GM18499 (cell line): ENCODE results near the gene KIAA1614.
"Not testable (repeated sequence)": the region's sequence is repeated elsewhere in the genome, so short reads cannot be mapped to it uniquely, and the experiment has no call there.

ENCODE experiments used
- ATAC-seq: cut with Tn5 transposase; IDR thresholded peaks from one replicate; pipeline ENCODE4 v1.9.1; 2021; ENCODE audit warnings: moderate number of reproducible peaks; ENCODE audit not compliant: insufficient read depth, unreplicated experiment

The KIAA1614 gene

GRCh38 chr1:180954005-180954800 is 41.5 kb downstream of the KIAA1614 start:
- no peak for ATAC-seq

GRCh38 chr1:180954801-180955165 is 42.1 kb downstream of the KIAA1614 start:
- ATAC-seq, result no peak

DNA sequence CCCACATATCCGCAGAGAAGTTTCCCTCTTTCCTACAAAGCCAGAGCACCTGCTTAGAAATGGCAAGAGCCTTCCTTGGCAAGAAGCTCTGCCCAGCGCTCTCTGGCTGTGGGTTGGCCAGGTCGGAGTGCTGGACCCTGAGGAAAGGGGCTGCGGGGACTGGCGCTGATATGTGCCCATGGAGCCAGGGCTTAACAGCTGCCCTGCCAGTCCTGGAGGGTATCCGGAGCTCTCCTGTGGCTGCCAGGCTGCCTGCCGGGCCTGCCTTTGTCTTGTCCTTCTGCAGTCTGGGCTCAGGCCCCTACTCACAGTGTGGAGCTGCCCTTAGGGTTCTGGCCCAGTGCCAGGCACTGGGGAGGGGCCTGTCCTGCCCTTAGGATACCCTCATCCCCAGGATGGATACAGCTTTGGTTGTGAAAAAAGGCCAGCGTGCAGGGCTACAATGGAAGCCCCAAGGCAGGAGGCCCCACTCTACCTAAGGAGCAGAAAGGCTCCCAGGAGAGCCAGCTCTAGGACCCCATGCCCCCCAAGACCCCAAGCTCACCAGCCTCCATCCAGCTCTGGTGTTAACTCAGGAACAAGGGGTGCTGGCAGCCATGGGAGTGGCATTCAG is 43.4 kb downstream of the KIAA1614 start:
- no peak for ATAC-seq

DNA sequence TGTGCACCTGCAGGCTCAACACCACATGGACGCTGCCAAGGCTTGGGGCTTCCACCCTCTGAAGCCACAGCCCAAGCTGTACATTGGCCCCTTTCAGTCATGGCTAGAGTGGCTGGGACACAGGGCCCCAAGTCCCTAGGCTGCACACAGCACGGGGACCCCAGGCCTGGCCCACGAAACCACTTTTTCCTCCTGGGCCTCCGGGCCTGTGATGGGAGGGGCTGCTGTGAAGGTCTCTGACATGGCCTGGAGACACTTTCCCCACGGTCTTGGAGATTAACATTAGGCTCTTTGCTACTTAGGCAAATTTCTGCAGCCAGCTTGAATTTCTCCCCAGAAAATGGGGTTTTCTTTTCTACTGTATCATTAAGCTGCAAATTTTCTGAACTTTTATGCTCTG is 46.9 kb downstream of the KIAA1614 start:
- ATAC-seq, result not testable (repeated sequence)

DNA sequence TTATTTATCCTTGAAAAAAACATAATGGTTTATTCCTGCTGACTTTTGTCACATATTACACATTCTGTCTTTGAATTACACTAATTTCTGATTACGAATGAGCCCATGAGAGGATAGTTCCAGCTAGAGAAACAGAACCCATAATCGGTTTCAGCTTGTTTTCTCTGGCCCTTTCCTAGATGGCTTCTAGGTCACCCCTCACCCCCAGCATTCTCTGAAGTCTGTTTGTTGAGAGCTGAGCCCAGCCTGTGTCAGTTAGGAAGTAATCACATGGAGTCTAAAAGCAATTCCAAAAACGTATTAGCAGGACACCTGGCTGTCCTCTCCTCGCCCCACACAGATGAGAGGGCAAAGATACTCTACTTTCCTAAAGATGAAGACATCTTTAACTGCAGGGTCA is 48.9 kb downstream of the KIAA1614 start:
- ATAC-seq, result no peak

GRCh38 chr1:180962178-180962577 is 49.5 kb downstream of the KIAA1614 start:
- ATAC-seq, result no peak

GRCh38 chr1:180964056-180964455 is 51.4 kb downstream of the KIAA1614 start:
- ATAC-seq, result no peak

DNA sequence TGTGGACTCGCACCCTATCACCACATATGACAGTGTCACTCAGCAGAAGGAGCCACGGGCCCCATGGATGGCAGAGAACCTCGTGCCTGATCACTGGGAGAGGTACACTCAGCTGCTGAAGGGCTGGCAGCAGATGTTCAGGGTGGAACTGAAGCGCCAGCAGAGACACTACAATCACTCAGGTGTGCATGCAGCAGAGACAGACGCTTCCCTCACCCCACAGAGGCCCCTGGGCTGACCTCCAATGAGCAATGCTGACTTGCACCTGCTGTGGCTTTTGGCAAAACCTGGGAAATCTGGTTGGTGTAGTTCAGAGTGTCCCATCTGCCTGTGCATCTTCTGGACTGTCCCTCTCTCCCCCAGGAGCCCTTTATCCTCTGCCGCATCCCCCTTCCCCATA is 51.9 kb downstream of the KIAA1614 start:
- ATAC-seq, result no peak

DNA sequence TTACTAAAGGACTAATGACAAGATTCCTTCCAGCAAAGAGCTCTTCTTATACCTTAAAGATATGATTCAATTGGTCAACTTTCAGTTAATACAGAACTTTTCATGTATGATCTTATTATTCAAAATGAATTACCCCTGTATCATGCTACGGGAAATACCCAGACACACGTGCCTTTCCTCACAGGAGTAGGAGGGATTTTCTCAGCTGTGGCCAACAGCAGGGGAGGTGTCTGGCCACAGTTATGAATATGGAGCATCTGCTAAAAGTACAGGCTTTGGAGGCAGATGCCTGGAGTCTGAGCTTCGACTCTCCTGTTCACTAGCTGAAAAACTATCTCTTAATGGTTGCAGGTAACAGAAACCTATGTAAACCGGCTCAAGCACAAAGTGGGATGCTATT is 53.6 kb downstream of the KIAA1614 start:
- no peak for ATAC-seq

- ATAC-seq, result no peak
These were observed 54.2 kb downstream of the KIAA1614 start for GRCh38 chr1:180966744-180967536.

- no peak for ATAC-seq
These were observed 54.9 kb downstream of the KIAA1614 start for GRCh38 chr1:180967558-180967957.

DNA sequence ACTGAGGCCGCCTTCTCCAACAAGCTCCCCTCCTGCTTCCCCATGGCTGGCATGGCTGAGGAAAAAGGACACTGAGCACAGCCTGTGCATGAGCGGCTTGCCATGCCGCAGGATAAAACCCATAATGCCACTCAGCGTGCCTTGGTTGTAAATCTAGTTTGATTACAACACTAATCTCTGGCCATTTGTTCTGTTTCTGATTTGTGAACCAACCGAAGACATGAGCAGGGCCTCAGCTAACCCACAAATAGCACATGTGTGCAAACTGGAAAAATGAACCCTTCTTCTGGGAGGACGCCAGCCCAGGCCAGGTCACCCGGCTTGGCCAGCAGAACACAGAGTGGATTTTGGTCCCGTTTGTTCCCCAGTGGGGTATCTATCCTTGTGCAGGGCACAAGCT is 56.1 kb downstream of the KIAA1614 start:
- ATAC-seq, result not testable (repeated sequence)

- no peak for ATAC-seq
These were observed 56.7 kb downstream of the KIAA1614 start for GRCh38 chr1:180969434-180969833.

- no peak for ATAC-seq
These were observed 57.8 kb downstream of the KIAA1614 start for GRCh38 chr1:180970333-180971079.

DNA sequence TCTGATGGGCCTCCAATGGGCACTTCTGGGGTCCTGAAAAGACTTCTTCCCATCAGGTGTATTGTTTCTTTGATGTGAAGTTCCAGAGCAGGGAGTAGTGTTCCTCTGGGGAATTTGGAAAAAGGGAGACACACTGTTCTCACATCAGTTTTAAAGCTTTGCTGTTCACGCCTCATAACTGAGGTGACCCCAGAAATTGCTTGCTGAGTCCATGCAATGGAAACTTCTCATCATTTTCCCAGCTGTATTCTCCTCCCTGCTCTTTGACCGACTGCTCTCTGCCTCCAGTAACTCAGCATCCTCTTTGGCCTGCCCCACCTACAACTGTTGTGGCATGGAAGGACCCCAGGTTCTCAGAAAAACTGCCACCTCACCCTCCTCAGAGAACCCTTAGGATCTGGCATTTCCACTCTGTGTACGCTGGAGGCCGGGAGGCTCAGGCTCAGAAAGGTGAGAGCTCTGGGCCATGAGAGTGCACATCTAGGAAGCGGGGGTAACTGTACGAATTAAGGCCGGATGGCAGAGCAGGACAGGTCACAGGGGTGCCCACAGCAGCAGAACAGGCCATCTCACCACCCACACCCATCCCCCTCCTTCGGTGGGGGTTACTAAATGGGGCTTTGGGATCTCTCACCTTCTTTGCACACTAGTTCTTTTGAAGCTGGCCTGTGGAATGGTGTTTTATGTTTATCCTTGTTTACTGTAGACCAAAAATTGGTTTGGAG is 58.7 kb downstream of the KIAA1614 start:
- no peak for ATAC-seq

DNA sequence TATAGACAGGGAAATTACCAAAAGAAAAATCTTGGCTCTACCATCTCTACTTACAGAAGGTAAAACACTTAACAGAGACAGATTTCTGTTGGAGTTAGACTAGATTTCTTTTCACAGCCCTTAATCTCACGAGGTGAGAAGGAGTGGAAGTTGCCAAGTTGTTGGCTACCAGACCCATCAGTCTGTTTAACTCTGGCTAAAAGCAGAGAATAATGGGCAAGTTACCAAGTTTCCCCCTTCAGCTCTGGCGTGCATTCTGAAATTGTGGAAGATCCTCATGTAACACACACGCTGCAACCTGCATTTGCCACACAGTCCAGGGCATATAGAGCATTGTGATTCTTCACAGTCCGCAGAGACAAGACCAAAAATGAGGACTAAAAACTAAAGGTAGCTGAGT is 60.7 kb downstream of the KIAA1614 start:
- ATAC-seq, result no peak

DNA sequence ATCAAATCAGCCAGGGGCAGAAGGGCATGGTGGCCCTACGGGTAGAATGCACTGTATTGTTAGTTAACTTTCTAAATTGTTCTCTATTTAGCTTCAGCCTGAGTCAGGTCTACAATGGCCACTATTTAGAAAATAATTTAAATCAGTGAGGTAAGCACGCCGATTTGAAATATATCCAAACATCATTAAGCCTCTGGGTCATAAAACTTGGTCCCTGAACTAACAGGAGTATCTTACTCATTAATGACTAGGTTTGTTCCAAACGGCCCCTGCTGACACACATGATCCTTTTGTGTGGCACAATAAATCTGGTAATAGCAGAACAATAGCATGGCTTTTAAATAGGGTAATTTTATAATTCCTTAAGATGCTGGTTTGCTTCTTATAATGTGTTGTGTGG is 61.5 kb downstream of the KIAA1614 start:
- no peak for ATAC-seq

DNA sequence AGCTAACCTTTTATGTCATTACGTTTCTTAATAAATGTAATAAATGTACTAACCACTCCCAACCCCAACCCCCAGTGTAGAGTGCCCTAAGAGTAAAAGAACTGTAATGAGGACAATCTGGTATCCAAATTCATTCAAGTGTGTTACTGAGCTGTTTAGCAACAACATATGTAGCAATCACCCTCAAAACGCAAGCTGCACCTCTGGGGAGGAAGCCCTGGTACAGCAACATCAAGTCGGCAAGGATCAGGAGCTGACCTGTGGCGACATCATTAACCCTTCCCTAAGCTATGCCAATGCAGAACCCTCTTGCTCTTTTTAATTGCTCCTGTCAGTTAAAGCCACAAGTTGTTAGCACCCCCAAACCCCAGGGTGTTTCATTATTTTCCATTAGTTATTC is 62.9 kb downstream of the KIAA1614 start:
- no peak for ATAC-seq

- no peak for ATAC-seq
These were observed 63.5 kb downstream of the KIAA1614 start for GRCh38 chr1:180976191-180976590.
